ENCODE data around the gene POLE. TPM values are rescaled to one million over a fixed set of nuclear protein-coding genes. Genes with fewer than 3 reads are reported as not detected.

Gene POLE
- total and polyA plus RNA-seq, 9 of the 15 experiments (the other 6 are each of a cell fraction or from before 2014, with no cell fraction given) = 2.4 to 154 (median 49.6) TPM

DNA sequence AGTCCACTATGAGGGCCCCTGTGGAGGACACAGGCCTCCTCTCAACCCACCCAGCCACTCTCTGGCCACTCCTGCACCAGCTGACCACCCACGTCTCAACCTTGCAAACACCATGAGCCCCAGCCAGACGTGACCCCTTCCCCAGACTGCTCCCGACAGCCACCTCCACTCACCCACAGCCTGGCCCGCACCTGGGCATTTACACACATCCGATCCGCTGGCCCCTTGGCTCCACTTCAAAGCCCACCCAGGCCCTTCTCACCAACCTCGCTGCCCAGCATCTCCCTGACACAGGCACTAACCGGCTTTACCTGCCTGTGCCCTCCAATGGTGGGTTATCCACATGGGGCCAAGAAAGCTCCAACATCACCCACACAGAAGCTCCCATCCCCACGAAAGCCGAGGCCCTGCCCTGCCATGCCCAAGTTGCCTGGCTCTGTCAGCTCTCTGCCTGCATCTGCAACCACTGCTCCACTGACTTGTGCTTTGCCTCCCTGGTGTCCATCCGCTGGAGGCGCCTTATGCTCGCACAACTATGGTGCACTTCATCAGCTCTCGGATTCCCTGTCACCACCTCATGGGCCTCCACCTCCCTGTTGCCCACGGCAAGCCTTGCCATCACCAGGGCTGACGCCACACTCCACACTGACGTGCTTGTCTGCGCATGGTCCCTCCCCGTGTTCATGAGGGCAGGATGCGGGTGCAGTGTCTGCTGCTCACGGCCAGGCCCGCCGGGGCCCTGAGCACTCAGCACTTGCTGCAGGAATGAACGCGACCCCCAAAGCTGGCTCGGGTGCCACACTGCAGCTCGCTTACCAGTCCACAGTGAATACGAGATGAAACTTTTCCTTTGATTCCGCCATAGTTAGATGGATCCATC is 51.8 kb downstream of the POLE start (continued):
- TF ChIP-seq, protein P1, sequence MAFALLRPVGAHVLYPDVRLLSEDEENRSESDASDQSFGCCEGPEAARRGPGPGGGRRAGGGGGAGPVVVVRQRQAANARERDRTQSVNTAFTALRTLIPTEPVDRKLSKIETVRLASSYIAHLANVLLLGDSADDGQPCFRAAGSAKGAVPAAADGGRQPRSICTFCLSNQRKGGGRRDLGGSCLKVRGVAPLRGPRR (CRISPR knock-in tag; IDR thresholded peaks at IDR 0.05) = no peak
- TF ChIP-seq POLR2AphosphoS5 (IDR thresholded peaks at IDR 0.05; ENCODE audit: control insufficient read depth, insufficient read depth, low read depth, low read length) = no peak; the same call in 1 of the 2 replicates
- no peak for TF ChIP-seq ZNF445 (CRISPR knock-in tag; IDR thresholded peaks at IDR 0.05; ENCODE audit: low read depth)
- TF ChIP-seq, protein P2, sequence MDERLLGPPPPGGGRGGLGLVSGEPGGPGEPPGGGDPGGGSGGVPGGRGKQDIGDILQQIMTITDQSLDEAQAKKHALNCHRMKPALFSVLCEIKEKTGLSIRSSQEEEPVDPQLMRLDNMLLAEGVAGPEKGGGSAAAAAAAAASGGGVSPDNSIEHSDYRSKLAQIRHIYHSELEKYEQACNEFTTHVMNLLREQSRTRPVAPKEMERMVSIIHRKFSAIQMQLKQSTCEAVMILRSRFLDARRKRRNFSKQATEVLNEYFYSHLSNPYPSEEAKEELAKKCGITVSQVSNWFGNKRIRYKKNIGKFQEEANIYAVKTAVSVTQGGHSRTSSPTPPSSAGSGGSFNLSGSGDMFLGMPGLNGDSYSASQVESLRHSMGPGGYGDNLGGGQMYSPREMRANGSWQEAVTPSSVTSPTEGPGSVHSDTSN (CRISPR knock-in tag; IDR thresholded peaks at IDR 0.05; ENCODE audit: low read depth) = no peak
- TF ChIP-seq, protein P2 (tag; conservative IDR thresholded peaks at IDR 0.05; ENCODE audit: low read depth) = no peak
- no peak for TF ChIP-seq ZBTB17 (CRISPR knock-in tag; IDR thresholded peaks at IDR 0.05)
- no peak for TF ChIP-seq MED1 (CRISPR knock-in tag; IDR thresholded peaks at IDR 0.05; ENCODE audit: borderline replicate concordance)
